Renal cortex interstitium (tissue), 11 donors: ENCODE results near the gene MAPKAP1. TPM values are rescaled to one million over a fixed set of nuclear protein-coding genes. Genes with fewer than 3 reads are reported as not detected.
"Not testable (repeated sequence)": the region's sequence is repeated elsewhere in the genome, so short reads cannot be mapped to it uniquely, and the experiment has no call there.

Experiments used
- DNase-seq, 11 donors: peaks; one replicate each; pipeline ENCODE4 v3.0.0-alpha.2; 2013; ENCODE audit warnings: low read depth in 9 of 11, low spot score in 4 of 11; ENCODE audit errors: extremely low read depth in 1 of 11
- polyA plus RNA-seq, 3 donors: library from polyadenylated mRNA; unstranded; fragments of 120-200 nt; gene quantifications; one replicate each; pipeline ENCODE4 v1.2.1, GENCODE V29; 2013; ENCODE audit not compliant: insufficient read length in 3 of 3

MAPKAP1 gene
- polyA plus RNA-seq, 3 donors: 65.3 to 77.1 (median 71.6) TPM

DNA sequence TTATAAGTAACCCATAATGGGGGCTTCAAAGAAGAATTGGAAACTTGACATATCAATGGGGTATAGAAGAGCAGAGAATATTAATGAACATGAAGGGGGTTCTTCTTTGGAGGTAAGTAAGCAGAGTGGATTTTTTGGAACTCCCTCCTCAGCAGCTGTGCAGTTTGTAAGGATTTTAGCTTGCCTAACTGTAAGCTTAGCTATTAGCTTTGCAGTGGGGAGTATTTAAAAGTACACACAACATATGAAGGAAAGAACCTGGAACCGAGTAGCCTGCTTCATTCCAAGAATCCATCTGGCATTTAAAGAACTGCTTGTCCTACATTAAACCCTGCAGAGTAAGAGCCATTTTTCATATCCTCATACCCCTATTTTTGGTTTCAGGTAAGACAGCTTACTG lies 38.0 kb upstream of the MAPKAP1 start:
- DNase-seq: no peak

DNA sequence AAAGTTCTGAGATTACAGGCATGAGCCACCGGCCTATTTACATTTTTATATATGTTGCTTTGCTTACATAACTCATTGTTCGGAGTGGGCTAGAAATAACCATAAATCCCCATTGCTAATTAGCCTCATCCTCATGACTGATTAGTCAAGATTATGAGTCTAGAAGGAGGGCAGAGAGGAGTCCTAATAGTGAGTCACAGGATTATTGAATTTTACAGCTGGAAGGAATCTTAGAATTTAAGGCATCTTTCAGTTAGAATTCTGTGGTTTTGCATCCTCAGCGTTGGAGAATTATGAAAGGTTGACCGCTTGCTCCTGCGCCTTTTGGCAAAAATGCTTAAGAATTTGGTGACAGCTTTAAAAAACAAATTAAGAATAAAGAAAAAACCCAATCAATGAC lies 37.6 kb upstream of the MAPKAP1 start:
- DNase-seq: no peak

DNA sequence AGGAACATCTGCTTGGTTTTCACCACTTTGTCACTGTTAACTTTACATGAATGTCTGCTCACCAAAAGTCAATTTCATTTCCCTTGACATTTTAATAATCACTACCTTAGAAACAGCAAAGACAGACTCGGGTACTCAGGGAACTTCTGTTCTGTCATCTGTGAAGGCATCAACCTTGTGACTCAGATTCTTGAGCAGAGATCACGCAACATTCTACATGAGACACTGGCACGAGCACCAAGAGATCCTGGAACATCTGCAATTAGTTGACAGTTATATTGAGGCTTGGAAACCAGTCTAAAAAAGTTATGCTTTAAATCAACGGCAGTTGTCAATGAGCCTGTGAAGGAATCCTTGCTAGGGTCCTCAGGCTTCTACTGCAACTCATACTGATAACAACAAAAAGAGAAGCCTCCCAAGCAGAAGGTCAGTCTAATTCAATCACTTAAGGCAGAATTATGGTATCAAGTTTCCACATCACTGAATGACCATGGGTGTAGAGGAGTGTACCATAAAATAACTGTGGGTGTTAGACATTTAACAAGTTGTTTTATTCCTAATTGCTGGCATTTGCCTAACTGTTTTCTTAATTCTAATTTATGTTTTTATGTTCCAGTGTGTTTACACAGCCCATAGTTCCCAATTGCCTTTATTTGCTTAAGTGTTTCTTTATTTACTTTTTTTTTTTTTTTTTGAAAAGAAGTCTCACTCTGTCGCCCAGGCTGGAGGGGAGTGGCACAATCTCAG lies 36.8 kb upstream of the MAPKAP1 start:
- DNase-seq: no peak

DNA sequence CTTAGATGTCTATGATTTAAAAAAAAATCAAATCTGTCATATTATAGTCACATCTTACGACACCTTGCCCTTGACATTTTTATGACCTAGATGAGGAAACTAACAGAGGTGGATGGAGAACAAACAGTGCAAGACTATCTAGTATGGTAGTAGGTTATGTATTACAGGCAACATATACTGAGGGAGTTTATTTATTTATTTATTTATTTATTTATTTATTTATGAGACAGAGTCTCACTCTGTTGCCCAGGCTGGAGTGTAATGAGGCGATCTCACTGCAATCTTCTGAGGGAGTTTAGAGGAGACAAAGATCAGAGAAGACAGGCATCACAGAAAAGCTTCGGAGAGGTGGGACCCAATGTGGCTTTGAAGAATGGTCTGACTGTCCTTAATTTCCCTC lies 35.6 kb upstream of the MAPKAP1 start:
- no peak for DNase-seq

DNA sequence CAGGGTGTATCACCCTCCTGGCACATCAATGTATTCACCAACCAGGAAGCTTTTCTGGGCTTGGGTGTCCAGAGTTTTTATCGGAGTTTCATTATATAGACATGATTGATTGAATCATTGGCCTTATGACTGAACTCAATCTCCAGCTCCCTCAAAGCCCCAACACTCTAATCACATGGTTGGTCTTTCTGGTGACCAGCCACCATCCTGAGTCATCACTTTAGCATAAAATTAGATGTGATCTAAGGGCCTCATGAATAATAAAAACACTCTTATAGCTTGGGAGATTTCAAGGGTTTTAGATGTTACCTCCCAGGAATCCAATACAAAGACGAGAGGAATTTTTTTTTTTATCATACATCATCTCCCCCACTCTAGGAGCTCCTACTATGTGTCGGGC lies 32.4 kb upstream of the MAPKAP1 start:
- DNase-seq: no peak

DNA sequence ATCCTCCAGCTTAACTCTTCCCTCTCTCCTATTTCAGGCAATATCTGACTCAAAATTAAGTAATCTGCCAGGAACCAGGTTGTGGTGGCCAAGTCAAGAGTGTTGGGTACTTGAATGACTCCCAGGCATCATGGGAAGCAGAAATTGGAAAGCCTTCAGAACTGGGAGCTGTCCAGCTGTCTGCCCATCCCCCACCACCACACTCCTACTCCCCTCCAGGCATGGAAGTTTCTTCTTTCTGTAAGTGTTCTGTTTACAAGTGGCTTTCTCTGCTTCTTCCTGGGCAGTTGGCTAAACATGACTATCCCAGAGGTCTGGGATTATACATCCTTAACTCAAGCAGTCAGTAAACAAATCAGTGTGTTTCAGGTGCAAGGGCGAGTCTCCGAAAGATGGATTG lies 25.6 kb upstream of the MAPKAP1 start:
- no peak for DNase-seq

DNA sequence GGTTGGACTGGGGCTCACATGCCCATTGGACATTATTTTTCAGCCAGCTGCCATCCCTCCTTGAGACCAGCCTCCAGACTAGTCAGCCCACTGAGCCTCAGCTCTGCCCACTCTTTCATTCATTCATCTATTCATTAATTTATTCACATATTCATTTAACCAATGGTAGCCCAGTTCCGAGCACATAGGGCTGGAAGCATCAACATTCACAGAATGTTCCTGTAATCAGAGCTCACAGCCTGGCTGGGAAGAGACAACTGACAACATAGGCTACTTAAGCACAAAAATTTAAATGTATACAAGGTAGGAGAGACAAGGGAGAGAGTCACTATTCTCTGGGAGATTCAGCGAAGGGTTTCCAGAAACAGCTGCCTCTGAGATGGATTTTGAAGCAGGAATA lies 23.2 kb upstream of the MAPKAP1 start:
- no peak for DNase-seq

DNA sequence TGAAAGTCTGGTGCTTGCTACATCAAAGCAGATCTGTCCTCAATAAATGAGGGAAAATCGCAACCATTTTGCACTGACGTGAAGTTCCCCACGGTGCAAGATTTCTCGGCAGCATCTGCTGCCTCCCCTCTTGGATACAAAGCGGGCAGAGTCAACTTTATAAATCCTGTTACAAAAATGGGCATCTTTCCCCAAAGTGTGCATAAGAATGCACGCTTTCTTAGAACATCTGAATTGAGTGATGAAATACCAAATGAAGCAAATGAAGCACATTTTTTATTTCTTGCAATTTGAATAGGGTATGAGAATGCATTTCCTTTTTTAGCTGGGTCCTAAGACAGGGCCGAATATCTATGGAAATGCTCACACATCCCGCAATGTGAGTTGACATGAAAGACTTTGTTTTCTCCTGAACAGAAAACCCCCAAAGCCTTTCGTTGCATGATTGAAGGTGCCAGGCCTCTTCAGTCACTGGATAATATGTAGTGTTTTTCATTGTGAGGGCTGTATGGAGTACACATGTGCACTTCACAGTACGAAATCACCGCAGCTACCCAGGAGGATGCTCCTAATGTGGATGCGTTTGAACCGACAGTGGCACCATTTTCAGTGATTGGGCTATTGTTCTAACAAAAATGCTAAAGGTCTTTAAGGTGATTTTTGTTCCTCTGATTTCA lies 19.6 kb upstream of the MAPKAP1 start:
- DNase-seq: no peak

DNA sequence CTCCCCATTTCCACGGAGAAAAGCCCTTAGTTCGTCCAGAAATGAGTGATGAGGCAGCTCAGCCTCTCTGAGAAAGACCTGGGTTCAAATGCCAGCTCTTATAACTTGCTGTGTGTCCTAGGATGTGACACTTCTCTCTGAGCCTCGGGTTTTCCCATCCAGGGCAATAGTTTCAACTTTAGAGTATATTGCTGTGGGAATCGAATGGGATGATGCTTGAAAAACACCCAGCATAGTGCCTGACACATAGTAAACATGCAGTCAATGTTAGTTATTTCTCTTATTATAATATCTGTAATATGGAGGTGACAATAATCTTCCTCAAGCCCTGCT lies 430 bp upstream of the MAPKAP1 start:
- DNase-seq: no peak

DNA sequence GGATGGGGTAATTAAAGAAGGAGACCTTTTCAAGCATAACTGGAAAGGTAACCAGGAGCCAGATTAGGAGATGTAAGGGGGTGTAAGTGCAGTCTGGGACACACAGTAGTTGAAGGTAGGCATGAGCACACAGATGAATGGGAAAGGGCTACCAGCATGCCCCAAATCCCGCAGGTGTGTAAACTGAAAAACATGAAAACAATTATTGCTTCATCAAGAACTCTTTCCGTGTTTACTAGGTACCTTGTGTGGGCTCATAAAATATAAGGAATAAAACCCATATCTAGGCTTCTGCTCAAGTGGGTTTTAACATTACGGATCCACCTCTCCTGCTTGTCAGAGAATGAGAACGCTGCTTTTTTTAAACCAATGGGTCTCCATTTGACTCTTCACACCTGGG lies 1.1 kb downstream of the MAPKAP1 start:
- no peak for DNase-seq

DNA sequence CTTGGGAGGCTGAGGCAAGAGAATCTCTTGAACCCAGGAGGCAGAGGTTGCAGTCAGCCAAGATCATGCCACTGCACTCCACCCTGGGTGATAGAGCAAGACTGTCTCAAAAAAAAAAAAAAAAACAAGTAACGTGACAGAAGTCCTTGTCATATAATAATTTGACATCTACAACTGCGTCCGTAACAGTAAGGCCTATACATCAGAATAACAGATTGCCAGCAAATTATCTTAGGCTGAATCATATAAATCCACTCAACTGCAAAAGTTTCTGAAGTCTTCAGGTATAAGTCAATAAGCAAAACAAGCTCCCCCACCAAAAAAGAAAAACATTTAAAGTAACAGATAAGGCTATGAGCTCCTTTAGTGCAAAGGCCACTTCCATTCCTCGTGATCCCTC lies 3.3 kb downstream of the MAPKAP1 start:
- no peak for DNase-seq

DNA sequence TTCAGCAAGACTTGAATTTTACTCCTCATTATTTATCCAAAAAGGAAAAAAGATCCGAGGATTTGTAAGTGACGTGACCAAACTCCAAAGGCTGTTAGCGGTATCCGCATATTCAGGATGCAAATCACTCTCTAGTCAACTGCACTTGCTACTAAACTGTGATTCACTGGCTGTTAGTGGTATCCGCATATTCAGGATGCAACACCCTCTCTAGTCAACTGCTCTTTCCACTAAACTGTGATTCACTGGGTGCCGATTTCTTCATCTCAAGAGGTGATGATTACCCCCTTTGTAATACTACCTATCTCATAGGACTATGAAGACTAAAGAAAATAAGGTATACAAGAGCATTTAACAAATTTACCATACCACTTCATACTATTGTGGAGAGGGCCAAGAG lies 5.7 kb downstream of the MAPKAP1 start:
- no peak for DNase-seq

DNA sequence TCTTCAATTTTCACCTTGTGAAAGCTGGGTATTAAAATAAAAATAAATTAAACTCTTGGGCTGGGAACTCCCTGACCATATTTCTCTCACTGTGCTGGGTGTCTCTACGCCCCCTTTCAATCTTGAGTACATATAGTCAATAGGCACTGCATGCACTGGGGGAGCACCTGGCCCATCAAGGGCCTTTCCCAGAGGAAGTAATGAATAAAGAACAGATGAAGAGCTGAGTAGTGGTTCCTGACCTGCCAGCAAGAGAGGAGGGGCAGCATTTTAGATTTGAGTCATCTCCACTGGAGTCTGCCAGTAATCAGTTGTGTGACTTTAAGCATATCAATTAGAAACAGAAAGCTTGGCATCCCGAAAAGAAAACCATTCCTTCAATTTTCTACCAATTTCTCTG lies 6.2 kb downstream of the MAPKAP1 start:
- DNase-seq: no peak

DNA sequence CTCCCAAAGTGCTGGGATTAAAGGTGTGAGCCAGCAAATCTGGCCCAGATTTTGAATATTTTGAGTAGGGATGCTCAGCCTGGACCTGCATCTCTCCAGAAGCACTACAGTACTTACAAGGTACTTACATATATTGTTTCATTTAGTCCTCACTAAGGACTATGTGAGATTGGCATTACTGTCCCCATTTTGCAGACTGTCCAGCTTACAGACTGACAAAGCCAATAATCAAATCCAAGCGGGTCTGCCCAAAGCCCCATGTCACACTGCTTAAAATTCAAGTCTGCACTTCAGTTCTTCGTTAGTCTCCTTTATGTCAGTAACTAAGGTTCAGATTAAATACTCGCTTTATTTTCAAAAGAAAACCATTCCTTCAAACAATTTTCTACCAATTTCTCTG lies 7.1 kb downstream of the MAPKAP1 start:
- DNase-seq: no peak

DNA sequence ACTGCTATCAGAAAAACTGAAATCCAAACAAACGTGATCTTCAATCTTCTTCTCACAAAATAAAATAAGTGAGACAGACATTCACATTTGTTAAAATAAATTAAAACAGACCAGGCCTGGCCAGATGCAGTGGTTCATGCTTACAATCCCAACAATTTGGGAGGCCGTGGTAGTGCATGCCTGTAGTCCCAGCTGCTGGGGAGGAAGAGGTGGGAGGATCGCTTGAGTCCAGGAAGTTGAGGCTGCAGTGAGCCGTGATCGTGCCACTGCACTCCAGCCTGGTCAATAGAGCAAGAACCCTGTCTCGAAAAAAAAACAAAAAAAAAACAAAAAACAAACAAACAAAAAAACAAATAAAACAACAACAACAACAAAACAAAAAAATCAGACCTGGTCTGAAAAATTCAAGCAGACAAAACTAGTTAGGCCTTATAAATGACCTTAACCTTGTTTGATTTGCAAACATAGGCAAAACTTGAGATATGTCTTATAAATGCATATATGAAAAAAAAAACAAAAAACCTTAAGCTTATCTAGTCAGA lies 10.8 kb downstream of the MAPKAP1 start:
- DNase-seq: no peak

DNA sequence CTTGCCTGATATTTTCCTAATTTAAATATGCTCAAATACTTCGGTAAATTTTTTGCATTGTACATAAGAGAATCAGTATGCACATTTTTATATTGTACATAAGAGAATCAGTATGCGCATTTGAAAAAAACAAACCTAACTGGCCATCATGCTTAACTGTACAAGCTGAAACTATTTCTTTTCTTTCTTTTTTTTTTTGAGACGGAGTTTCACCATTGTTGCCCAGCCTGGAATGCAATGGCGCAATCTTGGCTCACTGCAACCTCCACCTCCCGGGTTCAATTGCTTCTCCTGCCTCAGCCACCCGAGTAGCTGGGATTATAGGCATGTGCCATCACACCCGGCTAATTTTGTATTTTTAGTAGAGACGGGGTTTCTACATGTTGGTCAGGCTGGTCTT lies 11.5 kb downstream of the MAPKAP1 start:
- DNase-seq: not testable (repeated sequence)

DNA sequence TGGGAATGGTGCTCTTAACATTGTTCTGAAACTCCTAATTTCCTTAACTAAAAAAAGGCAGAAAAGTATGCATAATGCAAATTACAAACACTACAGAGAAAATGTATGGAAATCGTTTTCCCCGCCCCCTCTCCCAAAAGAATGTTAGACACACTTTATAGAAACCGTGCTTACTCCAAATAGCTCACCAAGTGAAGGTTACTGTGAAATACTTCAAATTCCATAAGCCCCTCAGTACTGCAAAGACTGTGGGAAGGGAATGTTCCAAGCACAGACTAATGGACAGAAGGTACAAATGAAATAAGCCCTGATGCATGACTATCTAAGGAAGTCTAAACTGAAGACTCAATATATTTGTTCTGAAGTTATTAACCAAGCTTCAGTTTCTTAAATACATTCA lies 12.5 kb downstream of the MAPKAP1 start:
- no peak for DNase-seq

DNA sequence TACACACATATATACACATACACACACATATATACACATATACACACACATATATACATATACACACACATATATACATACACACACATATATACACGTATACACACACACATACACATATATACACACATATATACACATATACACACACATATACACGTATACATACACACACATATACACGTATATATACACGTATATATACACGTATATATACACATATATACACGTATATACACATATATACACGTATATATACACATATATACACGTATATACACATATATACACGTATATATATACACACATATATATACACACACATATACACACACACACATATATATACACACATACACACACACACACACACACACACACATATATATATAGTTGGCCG lies 13.5 kb downstream of the MAPKAP1 start:
- not testable (repeated sequence) for DNase-seq

DNA sequence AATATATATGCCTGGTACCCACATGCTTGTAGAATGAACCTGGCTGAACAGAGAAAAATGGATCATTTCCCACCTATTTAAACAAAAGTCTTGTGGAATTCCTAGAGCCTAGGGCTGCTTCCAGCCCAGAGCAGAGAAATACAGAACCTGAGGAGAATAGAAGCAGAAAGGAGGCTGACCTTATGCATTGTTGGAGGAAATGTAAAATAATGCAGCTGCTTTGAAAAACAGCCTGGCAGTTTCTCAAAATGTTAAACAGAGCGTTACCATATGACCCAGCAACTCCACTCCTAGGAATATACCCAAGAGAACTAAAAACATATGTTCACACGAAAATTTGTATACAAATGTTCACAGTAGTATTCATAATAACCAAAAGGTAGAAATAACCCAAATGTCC lies 15.1 kb downstream of the MAPKAP1 start:
- DNase-seq: no peak

DNA sequence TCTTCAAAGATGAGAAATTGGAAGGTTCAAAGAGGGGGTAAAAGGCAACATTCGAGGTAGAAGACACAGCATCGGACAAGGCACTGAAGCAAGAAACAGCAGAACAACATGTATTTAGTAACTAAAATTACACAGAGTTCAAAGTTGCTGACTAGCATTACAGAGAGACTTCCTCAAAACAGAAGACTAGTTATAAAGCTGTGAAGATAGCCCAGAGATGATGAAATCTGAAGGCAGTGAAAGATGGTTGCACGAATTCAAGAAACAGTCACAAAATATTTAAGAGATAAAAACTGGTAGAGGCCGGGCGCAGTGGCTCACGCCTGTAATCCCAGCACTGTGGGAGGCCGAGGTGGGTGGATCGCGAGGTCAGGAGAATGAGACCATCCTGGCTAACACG lies 16.3 kb downstream of the MAPKAP1 start:
- no peak for DNase-seq
